PFSK-1 (cell line): ENCODE results near the gene HACE1.

Experiments used
- POLR2AphosphoS5 ChIP-seq: IDR thresholded peaks from 2 replicates; pipeline ENCODE4 v1.6.1; 2012; ENCODE audit warnings: low read depth, mild to moderate bottlenecking, control low read depth, low read length, moderate library complexity
- SIN3A ChIP-seq: IDR thresholded peaks from 2 replicates; pipeline ENCODE4 v1.6.1; 2012; ENCODE audit warnings: mild to moderate bottlenecking, low read length, moderate library complexity, borderline replicate concordance; ENCODE audit not compliant: insufficient read depth
- TAF1 ChIP-seq: IDR thresholded peaks from 2 replicates; pipeline ENCODE4 v1.6.1; 2012; ENCODE audit warnings: low read length, control low read depth, borderline replicate concordance; ENCODE audit not compliant: insufficient read depth
- TF ChIP-seq, protein P1 (sequence below), 2 experiments: IDR thresholded peaks; 2 replicates each; pipeline versions ENCODE4 v1.6.1 to v1.8.0; 2011 to 2012; ENCODE audit warnings: low read depth in 2 of 2, low read length in 2 of 2, control low read depth in 1 of 2, inconsistent platforms in 1 of 2, mild to moderate bottlenecking in 1 of 2, moderate library complexity in 1 of 2; ENCODE audit not compliant: insufficient read depth in 1 of 2

DNA sequence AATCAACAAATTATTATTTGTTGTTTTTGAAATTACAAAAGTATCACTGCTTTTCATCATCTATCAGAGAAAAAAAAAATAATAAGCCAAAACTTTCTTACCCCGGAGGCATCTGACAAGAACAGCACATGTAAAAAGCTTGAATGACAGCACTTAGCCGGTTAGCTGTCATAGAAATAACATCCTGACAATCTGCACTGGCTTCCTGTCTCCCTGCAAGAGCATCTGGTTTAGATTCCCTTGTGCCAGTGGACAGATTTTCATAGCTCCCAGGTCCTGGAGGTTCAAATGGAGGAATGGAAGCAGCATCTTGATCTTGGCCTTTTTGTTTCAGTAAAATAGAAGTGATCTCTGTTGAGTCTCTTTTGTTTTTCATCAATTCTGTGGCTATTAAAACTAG is 74.8 kb downstream of the HACE1 start:
- TF ChIP-seq SIN3A (peak; percentile 98), TAF1 (0 out of 2 replicates have a peak, but pooled peaks have one; percentile 33), POLR2AphosphoS5 (peak; percentile 74)
- TF ChIP-seq, protein P1, sequence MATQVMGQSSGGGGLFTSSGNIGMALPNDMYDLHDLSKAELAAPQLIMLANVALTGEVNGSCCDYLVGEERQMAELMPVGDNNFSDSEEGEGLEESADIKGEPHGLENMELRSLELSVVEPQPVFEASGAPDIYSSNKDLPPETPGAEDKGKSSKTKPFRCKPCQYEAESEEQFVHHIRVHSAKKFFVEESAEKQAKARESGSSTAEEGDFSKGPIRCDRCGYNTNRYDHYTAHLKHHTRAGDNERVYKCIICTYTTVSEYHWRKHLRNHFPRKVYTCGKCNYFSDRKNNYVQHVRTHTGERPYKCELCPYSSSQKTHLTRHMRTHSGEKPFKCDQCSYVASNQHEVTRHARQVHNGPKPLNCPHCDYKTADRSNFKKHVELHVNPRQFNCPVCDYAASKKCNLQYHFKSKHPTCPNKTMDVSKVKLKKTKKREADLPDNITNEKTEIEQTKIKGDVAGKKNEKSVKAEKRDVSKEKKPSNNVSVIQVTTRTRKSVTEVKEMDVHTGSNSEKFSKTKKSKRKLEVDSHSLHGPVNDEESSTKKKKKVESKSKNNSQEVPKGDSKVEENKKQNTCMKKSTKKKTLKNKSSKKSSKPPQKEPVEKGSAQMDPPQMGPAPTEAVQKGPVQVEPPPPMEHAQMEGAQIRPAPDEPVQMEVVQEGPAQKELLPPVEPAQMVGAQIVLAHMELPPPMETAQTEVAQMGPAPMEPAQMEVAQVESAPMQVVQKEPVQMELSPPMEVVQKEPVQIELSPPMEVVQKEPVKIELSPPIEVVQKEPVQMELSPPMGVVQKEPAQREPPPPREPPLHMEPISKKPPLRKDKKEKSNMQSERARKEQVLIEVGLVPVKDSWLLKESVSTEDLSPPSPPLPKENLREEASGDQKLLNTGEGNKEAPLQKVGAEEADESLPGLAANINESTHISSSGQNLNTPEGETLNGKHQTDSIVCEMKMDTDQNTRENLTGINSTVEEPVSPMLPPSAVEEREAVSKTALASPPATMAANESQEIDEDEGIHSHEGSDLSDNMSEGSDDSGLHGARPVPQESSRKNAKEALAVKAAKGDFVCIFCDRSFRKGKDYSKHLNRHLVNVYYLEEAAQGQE (IDR thresholded peaks at IDR 0.05; ENCODE audit: insufficient read depth in 1 of 2, low read depth in 2 of 2, low read length in 2 of 2) = peak in 1 of 2 experiments; percentile 73; a peak in 2 of 4 replicates
